IPS-18a (cell line): ENCODE data around the gene EIF4A3.

Experiments used
- H3K27ac ChIP-seq: one replicate; pipeline ENCODE4 v1.5.1; 2013; ENCODE audit warnings: low read length
- H3K27me3 ChIP-seq: one replicate; pipeline ENCODE4 v1.6.1; 2013; ENCODE audit warnings: mild to moderate bottlenecking, low read length; ENCODE audit not compliant: control insufficient read depth, insufficient read depth
- H3K36me3 ChIP-seq: one replicate; pipeline ENCODE4 v1.6.1; 2013; ENCODE audit warnings: low read depth, low read length; ENCODE audit not compliant: control insufficient read depth
- H3K4me1 ChIP-seq: one replicate; pipeline ENCODE4 v1.6.1; 2013; ENCODE audit warnings: low read depth, low read length; ENCODE audit not compliant: control insufficient read depth
- H3K4me3 ChIP-seq: one replicate; pipeline ENCODE4 v1.5.1; 2013; ENCODE audit warnings: low read length
- H3K9ac ChIP-seq: one replicate; pipeline ENCODE4 v1.6.1; 2013; ENCODE audit warnings: mild to moderate bottlenecking, low read length, moderate library complexity
- H3K9me3 ChIP-seq: one replicate; pipeline ENCODE4 v1.6.1; 2013; ENCODE audit warnings: low read depth, low read length; ENCODE audit not compliant: control insufficient read depth

EIF4A3 gene

GRCh38 chr17:80117491-80118401 lies 29.2 kb downstream of the EIF4A3 start:
- H3K9ac ChIP-seq: no peak overlapping the region
- H3K9me3 ChIP-seq: no peaks in the 10 kb centered on the region
- no peaks in the 10 kb centered on the region for H3K27me3 ChIP-seq
- no peak overlapping the region for H3K4me3 ChIP-seq
- no peak overlapping the region for H3K27ac ChIP-seq
- no peaks in the 10 kb centered on the region for H3K36me3 ChIP-seq
- no peaks in the 10 kb centered on the region for H3K4me1 ChIP-seq

GRCh38 chr17:80116921-80117380 lies 30.0 kb downstream of the EIF4A3 start:
- Histone ChIP-seq H3K4me1 (no peaks in the 10 kb centered on the region), H3K4me3 (no peak overlapping the region), H3K9me3 (no peaks in the 10 kb centered on the region), H3K27ac (no peak overlapping the region), H3K36me3 (no peaks in the 10 kb centered on the region), H3K9ac (no peak overlapping the region), H3K27me3 (no peaks in the 10 kb centered on the region)

- no peaks in the 10 kb centered on the region for H3K9me3 ChIP-seq
- H3K4me1 ChIP-seq: no peaks in the 10 kb centered on the region
- no peak overlapping the region for H3K9ac ChIP-seq
- H3K4me3 ChIP-seq: no peak overlapping the region
- H3K27me3 ChIP-seq: no peaks in the 10 kb centered on the region
- no peaks in the 10 kb centered on the region for H3K36me3 ChIP-seq
- H3K27ac ChIP-seq: no peak overlapping the region
These were observed 30.5 kb downstream of the EIF4A3 start for GRCh38 chr17:80116276-80116920.

DNA sequence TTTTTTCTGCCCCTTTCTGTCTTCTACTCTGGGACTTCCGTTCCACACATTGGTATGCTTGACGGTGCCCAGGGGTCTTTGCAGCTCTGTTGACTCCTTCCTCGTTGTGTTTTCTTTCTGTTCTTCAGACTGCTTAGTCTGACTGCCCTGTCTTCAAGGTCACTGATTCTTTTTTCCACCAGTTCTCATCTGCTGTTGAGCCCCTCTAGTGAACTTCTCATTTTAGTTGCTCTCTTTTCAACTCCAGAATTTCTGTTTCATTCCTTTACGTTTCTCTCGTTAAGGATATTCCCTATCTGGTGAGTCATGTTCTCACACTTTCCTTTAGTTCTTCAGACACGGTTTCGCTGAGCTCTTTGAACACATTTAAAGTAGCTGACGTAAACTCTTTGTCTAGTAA lies 31.8 kb downstream of the EIF4A3 start:
- H3K9me3 ChIP-seq: no peaks in the 10 kb centered on the region
- H3K27ac ChIP-seq: no peak overlapping the region
- no peaks in the 10 kb centered on the region for H3K27me3 ChIP-seq
- H3K36me3 ChIP-seq: no peaks in the 10 kb centered on the region
- H3K9ac ChIP-seq: no peak overlapping the region
- H3K4me1 ChIP-seq: no peaks in the 10 kb centered on the region
- no peak overlapping the region for H3K4me3 ChIP-seq

GRCh38 chr17:80114758-80115157 lies 32.2 kb downstream of the EIF4A3 start:
- Histone ChIP-seq H3K4me1 (no peaks in the 10 kb centered on the region), H3K9ac (no peak overlapping the region), H3K4me3 (no peak overlapping the region), H3K27ac (no peak overlapping the region), H3K36me3 (no peaks in the 10 kb centered on the region), H3K27me3 (no peaks in the 10 kb centered on the region), H3K9me3 (no peaks in the 10 kb centered on the region)

DNA sequence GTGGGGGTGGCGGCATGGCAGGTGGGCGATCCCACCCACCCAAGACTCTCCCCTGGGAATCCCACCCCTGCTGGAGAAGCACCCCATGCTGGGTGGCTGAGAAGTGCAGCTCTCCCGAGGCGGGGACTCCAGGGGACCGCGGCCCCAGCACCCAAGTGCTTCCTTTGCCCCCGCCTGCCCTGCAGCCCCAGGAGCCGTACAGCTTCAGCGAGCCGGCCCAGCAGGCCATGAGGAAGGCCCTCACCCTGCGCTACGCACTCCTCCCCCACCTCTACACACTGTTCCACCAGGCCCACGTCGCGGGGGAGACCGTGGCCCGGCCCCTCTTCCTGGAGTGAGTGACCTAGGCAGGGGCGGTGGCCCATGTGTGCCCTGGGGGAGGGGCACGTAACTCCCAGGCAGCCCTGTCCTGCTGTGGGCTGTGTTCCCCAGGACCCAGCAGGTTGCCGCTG lies 33.9 kb downstream of the EIF4A3 start:
- Histone ChIP-seq H3K27me3 (no peaks in the 10 kb centered on the region), H3K9me3 (no peaks in the 10 kb centered on the region), H3K4me3 (no peak overlapping the region), H3K9ac (no peak overlapping the region), H3K27ac (no peak overlapping the region), H3K4me1 (no peaks in the 10 kb centered on the region), H3K36me3 (no peaks in the 10 kb centered on the region)

DNA sequence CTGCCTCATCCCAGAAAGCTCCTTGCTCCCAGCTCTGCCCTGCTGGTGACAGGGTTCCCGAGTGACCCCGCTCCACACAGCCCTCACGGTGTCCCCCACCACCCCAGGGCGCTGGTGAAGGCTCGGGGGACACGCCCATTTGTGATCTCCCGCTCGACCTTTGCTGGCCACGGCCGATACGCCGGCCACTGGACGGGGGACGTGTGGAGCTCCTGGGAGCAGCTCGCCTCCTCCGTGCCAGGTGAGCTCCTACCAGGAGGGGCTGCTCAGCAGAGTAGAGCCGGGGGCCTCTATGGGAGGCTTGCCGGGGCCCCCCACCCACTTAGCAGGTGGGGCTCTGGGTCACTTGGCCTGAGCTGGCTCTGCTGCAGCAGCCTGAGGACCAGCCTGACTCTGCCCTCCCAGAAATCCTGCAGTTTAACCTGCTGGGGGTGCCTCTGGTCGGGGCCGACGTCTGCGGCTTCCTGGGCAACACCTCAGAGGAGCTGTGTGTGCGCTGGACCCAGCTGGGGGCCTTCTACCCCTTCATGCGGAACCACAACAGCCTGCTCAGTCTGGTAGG lies 34.4 kb downstream of the EIF4A3 start:
- Histone ChIP-seq H3K27me3 (no peaks in the 10 kb centered on the region), H3K9me3 (no peaks in the 10 kb centered on the region), H3K27ac (no peak overlapping the region), H3K4me1 (no peaks in the 10 kb centered on the region), H3K9ac (no peak overlapping the region), H3K36me3 (no peaks in the 10 kb centered on the region), H3K4me3 (no peak overlapping the region)

GRCh38 chr17:80111702-80112470 lies 35.0 kb downstream of the EIF4A3 start:
- Histone ChIP-seq H3K9me3 (no peaks in the 10 kb centered on the region), H3K4me3 (no peak overlapping the region), H3K36me3 (no peaks in the 10 kb centered on the region), H3K4me1 (no peaks in the 10 kb centered on the region), H3K27me3 (no peaks in the 10 kb centered on the region), H3K27ac (no peak overlapping the region), H3K9ac (no peak overlapping the region)

DNA sequence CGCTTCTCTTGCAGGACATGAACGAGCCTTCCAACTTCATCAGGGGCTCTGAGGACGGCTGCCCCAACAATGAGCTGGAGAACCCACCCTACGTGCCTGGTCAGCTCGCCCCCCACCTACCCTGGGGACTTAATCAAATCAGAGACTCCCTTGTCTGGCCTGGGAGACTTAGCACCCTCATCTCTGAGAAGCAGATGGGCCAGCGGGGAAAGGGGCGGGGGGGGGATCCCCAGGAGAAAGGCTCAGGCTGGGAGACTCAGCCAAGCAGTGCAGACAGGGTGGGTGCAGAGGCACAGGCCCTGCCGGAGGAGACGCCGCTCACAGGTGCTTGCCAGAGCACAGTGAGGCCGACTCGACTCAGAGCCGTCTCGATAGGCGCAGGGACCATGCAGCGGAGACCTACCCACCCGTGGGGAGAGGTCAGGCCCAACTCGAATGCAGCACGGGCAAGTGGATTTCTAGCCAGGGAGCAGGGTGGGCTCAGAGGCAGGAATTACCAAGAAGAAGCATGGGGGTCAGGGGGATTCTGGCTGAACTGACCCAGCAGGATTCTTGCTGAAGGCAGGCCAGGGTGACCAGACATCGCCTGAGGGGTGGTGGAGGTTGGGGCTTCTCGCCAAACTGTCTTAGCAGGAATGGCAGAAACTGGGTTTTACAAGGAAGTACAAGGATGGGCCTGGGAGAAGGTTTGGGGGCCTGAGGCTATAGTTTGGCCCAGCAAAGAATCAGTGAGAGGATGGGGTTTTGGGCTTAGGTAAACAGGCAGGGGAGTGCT lies 35.8 kb downstream of the EIF4A3 start:
- H3K4me3 ChIP-seq: no peak overlapping the region
- H3K9ac ChIP-seq: no peak overlapping the region
- H3K9me3 ChIP-seq: no peaks in the 10 kb centered on the region
- no peaks in the 10 kb centered on the region for H3K36me3 ChIP-seq
- H3K27me3 ChIP-seq: no peaks in the 10 kb centered on the region
- H3K4me1 ChIP-seq: no peaks in the 10 kb centered on the region
- no peak overlapping the region for H3K27ac ChIP-seq

- H3K4me3 ChIP-seq: no peak overlapping the region
- H3K9me3 ChIP-seq: no peaks in the 10 kb centered on the region
- H3K27me3 ChIP-seq: no peaks in the 10 kb centered on the region
- no peaks in the 10 kb centered on the region for H3K4me1 ChIP-seq
- H3K9ac ChIP-seq: no peak overlapping the region
- no peaks in the 10 kb centered on the region for H3K36me3 ChIP-seq
- H3K27ac ChIP-seq: no peak overlapping the region
These were observed 36.5 kb downstream of the EIF4A3 start for GRCh38 chr17:80110447-80110812.
